ENCODE results near the gene AGBL5.
"Not testable (repeated sequence)": the region's sequence is repeated elsewhere in the genome, so short reads cannot be mapped to it uniquely, and the experiment has no call there.

Gene AGBL5

DNA sequence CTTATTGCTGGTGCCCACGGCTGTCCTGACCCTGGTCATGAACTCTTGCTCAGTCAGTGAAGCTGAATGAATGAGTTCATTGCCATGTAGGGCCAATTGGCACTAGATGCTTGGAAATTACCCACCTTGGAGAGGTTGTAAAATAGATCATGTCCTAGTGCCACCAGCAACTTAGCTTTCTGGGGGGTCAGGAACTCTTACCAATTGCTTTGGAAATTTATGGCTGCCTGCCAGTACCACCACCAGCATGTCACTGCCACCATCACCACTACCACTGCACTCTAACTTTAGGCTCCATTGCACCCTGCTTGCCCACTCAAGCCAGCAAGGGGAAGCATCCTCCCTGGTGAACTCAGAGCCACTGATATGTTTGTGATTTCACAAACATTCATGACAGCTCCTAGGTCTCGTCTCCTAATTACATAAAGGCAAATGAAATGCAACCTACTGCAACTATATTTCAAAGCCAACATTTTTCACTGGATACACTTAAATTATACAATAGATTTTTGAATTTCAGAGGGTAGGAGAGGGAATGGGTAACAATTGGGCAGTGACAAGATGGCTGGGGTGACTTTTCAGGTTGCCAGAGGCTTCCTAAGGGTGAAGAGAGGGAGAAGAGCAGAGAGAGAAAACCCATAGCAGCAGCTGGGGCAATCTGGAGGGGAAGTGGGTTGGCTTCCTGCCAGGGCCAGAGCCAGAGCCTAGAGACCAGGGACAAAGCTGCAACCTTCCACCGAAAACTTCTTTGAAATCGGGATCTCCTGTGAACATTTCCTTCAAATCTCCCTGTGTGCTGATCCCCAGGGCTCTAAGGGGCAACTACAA is 23.5 kb downstream of the AGBL5 start:
- in situ Hi-C loops (cut with MboI; ENCODE audit: low sequenced_read_pairs) = no loop called here

DNA sequence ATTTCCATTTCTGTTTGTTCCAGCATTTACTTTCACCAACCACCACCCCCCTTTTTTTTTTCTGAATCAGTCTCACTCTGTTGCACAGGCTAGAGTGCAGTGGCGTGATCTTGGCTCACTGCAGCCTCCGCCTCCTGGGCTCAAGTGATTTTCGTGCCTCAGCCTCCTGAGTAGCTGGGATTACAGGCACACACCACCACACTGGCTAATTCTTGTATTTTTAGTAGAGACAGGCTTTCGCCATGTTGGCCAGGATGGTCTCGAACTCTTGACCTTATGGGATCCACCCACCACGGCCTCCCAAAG is 24.1 kb downstream of the AGBL5 start:
- in situ Hi-C loops (cut with MboI; ENCODE audit: low sequenced_read_pairs) = not testable (repeated sequence)

DNA sequence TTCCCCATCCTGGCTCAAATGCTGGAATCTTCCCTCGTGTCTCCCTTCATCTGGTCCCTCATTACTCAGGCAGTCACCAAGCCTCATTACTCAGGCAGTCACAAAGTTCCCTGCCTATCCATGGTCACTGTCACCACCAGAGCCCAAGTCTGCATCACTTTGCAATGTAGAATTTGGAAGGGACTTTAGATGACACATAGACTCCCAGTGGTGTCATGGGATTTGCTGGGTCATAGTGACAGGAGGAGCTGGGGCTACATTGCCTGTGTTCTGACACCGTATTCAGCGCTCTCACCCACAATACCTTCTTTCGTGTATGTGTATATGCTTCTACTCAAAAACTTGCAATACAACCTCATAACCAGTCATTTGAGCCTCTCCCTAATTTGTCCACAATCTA is 24.9 kb downstream of the AGBL5 start:
- in situ Hi-C loops (cut with MboI; ENCODE audit: low sequenced_read_pairs) = no loop called here

DNA sequence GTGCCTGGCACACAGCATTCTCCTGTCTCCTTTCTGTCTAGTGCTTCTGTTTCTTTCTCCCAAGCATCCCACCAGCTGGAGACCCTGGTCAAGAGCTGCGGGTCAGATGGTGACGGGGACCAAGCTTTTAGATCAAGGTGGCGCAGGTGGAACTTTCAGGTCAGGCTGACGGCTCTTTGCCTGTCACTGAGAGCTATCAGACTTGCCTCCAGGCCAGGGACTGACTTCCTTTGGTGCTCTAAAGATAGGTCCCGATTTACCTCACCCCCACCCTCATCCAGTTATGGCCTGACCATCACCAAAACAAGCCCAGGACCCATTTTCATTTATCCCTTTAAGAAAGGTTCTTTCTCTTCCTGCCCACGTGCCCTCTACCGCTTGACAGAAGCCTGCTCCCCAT is 25.8 kb downstream of the AGBL5 start:
- in situ Hi-C loops (cut with MboI; ENCODE audit: low sequenced_read_pairs) = no loop called here

DNA sequence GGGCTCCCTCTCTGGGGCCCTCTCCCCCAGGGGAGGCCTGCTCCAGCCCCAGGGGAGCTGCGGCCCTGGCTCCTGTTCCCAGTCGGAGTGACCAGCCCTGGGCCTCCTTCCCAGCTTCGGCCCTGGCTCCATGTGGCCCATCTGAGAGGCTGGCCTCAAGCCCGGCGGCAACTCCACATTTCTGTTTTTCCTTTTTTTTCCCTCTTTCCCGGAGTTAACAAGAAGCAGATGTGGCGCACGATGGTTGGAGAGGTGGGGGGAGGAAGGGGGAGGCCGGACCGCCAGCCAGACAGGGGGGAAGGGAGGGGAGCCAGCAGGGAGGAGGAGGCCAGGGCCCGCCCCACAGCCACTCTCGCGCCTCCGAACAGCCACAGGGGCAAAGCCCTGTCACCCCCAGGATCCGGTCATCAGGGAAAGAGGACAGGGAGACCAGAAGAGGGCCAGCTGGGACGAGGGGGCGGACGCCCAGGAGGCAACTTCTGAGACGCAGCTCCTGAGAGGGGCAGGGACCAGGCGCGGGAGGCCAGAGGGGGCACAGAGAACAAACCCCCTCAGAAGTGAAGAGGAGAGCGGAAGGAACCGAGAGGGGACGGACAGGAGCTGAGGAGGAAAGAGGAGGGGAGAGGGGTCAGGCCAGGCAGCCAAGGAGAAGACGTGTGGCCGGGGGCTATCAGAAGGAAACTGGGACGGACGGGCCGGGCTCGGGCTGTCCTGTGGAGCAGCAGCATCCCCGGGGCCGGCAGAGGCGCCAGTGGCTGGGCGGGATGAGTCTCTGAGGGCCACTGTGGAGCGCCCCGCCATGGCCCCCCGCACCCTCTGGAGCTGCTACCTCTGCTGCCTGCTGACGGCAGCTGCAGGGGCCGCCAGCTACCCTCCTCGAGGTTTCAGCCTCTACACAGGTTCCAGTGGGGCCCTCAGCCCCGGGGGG is 27.1 kb downstream of the AGBL5 start, which contains the start of gene EMILIN1:
EMILIN1 (plus strand) TSS at position 349 of the 928 bp plus-strand sequence; CDS start at position 800, 451 bp downstream.
- in situ Hi-C loops (cut with MboI; ENCODE audit: low sequenced_read_pairs) = no loop called here

DNA sequence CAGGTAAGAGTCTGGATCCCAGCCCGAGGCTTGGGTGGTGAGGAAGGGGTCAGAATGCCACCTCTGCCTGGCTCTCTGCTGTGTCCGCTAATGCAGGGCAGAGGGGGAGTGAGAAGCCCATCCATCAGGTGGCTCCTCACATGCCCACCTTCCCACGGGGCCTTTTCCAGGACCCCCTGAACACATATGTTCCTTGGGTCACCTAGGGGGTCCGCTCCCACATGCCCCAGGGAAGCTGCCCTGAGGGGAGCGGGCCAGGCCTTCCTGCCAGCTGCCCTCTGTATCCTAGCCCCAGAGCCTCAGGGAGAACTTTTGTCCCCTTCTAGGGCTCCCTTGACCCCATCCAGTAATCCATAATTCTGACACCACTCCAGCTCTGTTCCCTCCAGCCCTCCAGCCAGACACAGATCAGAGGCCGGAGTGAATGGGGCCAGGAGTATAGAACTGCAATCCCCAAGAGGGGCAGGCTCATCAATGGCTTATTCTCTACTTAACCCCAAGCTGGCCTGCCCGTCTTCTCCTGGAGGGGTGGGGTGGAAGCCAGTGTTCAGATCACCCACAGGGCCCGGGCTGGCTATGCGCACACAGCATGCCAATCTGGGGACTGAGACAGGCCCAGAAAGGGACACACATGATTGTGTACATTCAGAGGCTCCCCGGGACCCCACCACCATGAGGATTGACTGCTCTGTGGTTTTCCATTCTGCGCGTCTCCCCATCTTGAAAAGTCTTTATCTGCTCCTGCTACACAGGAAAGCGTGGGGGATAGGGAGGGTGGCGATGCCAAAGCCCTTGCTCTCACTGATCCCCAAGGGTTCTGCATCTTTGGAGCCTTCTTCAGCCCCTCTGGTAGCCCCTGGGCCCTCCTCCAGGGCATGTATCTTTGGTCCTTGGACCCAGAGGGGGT is 28.0 kb downstream of the AGBL5 start:
- in situ Hi-C loops (cut with MboI; ENCODE audit: low sequenced_read_pairs) = no loop called here

DNA sequence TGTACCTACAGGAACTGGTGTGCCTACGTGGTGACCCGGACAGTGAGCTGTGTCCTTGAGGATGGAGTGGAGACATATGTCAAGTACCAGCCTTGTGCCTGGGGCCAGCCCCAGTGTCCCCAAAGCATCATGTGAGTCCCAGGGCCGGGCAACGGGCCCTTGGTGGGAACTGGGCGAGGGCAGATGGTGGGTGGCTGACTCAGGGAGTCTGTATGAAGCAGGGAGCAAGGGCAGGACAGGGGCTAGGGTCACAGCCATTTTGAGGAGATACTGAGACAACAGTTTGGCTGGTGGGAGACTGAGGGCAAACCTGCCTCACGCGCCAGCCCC is 28.6 kb downstream of the AGBL5 start:
- in situ Hi-C loops (cut with MboI; ENCODE audit: low sequenced_read_pairs) = no loop called here

DNA sequence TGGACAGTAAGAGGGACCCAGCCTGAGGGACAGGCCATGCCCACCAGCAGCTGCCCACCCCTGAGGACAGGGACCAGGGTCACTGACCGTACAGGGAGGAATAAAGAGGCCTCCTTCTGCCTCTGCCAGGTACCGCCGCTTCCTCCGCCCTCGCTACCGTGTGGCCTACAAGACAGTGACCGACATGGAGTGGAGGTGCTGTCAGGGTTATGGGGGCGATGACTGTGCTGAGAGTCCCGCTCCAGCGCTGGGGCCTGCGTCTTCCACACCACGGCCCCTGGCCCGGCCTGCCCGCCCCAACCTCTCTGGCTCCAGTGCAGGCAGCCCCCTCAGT is 29.1 kb downstream of the AGBL5 start:
- in situ Hi-C loops (cut with MboI; ENCODE audit: low sequenced_read_pairs) = no loop called here

DNA sequence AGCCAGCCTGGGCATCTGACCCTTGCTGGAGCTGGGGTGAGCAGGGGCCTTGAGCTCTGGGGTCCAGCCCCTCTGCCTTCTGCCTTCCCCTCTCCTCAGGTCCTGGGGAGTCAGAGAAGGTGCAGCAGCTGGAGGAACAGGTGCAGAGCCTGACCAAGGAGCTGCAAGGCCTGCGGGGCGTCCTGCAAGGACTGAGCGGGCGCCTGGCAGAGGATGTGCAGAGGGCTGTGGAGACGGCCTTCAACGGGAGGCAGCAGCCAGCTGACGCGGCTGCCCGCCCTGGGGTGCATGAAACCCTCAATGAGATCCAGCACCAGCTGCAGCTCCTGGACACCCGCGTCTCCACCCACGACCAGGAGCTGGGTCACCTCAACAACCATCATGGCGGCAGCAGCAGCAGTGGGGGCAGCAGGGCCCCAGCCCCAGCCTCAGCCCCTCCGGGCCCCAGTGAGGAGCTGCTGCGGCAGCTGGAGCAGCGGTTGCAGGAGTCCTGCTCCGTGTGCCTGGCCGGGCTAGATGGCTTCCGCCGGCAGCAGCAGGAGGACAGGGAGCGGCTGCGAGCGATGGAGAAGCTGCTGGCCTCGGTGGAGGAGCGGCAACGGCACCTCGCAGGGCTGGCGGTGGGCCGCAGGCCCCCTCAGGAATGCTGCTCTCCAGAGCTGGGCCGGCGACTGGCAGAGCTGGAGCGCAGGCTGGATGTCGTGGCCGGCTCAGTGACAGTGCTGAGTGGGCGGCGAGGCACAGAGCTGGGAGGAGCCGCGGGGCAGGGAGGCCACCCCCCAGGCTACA is 30.7 kb downstream of the AGBL5 start:
- in situ Hi-C loops (cut with MboI; ENCODE audit: low sequenced_read_pairs) = no loop called here

DNA sequence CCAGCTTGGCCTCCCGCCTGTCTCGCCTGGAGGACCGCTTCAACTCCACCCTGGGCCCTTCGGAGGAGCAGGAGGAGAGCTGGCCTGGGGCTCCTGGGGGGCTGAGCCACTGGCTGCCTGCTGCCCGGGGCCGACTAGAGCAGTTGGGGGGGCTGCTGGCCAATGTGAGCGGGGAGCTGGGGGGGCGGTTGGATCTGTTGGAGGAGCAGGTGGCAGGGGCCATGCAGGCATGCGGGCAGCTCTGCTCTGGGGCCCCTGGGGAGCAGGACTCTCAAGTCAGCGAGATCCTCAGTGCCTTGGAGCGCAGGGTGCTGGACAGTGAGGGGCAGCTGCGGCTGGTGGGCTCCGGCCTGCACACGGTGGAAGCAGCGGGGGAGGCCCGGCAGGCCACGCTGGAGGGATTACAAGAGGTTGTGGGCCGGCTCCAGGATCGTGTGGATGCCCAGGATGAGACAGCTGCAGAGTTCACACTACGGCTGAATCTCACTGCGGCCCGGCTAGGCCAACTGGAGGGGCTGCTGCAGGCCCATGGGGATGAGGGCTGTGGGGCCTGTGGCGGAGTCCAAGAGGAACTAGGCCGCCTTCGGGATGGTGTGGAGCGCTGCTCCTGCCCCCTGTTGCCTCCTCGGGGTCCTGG is 31.4 kb downstream of the AGBL5 start:
- in situ Hi-C loops (cut with MboI; ENCODE audit: low sequenced_read_pairs) = no loop called here

DNA sequence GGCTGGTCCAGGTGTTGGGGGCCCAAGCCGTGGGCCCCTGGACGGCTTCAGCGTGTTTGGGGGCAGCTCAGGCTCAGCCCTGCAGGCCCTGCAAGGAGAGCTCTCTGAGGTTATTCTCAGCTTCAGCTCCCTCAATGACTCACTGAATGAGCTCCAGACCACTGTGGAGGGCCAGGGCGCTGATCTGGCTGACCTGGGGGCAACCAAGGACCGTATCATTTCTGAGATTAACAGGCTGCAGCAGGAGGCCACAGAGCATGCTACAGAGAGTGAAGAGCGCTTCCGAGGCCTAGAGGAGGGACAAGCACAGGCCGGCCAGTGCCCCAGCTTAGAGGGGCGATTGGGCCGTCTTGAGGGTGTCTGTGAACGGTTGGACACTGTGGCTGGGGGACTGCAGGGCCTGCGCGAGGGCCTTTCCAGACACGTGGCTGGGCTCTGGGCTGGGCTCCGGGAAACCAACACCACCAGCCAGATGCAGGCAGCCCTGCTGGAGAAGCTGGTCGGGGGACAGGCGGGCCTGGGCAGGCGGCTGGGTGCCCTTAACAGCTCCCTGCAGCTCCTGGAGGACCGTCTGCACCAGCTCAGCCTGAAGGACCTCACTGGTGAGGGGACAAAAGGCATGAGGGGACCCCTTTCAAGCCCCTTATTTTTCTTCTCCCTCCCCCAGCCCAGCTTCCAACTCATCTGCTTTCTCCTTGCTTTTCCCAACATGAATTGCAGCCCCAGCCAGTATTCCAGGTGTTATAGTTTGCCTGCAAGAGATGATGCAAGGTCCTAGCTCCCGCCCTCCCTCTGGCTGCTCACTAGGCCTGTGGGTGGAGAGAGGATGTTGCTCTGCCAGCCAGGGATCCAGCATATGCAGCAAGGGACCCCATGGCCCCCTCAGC is 32.2 kb downstream of the AGBL5 start:
- in situ Hi-C loops (cut with MboI; ENCODE audit: low sequenced_read_pairs) = no loop called here

DNA sequence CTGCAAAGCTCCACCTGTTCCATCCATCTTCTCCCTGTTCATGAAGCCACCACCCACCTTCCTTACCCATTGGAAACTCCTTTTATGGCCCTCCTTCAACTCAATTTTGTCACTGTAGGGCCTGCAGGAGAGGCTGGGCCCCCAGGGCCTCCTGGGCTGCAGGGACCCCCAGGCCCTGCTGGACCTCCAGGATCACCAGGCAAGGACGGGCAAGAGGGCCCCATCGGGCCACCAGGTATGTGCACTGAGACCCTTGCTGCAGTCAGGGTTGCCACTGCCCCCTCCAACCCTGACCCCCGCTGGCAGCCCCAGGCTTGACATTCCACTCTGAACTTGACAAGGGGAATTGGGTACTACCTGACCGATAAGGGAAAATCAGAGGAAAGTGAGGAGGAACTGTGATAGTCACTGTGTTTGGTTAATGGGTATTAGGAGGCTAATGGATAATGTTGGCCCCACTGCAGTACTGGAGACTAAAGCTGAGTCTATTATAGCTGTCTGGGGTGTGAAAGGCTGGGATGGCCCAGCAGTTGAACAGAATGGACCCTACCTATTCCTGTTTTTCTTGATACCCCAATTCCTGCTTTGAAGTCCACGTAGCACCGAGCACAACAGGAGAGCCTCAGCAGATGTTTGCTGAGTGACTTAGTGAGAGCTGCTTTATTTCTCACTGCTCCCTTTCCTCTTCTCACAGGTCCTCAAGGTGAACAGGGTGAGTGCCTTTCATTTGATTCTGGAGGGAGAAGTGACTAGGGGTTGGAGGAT is 33.0 kb downstream of the AGBL5 start:
- in situ Hi-C loops (cut with MboI; ENCODE audit: low sequenced_read_pairs) = no loop called here

DNA sequence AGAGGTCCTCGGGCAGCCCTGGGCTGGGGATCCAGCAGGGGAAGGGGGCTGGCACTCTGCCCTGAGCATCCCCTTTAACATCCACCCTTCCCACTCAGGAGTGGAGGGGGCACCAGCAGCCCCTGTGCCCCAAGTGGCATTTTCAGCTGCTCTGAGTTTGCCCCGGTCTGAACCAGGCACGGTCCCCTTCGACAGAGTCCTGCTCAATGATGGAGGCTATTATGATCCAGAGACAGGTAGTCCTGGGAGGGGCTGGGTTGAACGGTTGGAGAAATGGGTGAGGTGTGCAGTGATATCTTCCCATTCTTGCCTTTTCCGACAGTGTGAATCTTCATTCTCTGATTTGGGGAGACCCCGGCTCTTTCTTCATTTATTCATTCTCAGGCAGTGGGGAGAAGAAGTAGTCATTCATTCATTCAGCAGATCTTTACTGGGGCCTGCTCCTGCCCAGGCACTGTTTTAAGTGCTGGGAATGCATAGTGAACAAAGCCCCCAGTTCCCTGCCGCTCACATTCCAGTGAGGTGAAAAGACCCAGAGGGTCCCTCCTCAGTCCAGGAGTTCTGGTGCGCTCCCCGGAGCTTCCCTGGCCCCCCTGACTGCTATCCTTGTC is 33.7 kb downstream of the AGBL5 start:
- in situ Hi-C loops (cut with MboI; ENCODE audit: low sequenced_read_pairs) = no loop called here

DNA sequence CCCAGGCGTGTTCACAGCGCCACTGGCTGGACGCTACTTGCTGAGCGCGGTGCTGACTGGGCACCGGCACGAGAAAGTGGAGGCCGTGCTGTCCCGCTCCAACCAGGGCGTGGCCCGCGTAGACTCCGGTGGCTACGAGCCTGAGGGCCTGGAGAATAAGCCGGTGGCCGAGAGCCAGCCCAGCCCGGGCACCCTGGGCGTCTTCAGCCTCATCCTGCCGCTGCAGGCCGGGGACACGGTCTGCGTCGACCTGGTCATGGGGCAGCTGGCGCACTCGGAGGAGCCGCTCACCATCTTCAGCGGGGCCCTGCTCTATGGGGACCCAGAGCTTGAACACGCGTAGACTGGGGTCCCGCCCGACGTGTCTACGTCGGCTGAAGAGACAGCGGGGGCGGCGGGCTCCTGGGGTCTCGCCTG is 34.2 kb downstream of the AGBL5 start:
- in situ Hi-C loops (cut with MboI; ENCODE audit: low sequenced_read_pairs) = no loop called here

DNA sequence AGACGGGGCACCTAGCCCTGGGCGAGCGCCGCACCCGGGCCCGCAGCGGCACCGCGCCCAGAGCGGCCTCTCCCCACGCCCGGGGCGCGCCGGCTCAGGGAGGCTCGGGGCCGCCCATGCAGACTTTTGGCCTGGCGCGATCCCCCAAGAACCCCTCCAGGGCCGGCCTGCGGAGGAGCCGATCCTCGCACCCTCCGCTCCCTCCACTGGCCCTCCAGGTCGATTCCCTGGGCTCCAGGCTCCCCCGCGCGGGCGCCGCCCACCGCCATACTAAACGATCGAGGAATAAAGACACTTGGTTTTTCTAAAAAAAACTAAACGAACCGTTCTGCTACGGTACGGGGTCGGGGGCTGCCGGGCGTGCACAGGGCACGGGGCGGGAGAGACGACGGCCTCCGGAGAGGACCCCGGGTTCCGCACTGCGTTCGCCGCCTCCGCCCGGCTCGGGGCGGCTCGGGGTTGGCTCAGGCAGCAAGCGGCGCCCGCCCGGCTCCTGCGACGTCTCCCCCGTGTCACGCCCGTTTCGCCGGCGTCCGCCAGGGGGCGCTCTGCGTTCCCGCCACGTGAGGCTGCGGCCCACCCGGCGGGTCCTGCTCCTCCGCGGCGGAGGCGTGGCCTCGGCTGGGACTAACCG is 34.7 kb downstream of the AGBL5 start:
- in situ Hi-C loops (cut with MboI; ENCODE audit: low sequenced_read_pairs) = no loop called here

DNA sequence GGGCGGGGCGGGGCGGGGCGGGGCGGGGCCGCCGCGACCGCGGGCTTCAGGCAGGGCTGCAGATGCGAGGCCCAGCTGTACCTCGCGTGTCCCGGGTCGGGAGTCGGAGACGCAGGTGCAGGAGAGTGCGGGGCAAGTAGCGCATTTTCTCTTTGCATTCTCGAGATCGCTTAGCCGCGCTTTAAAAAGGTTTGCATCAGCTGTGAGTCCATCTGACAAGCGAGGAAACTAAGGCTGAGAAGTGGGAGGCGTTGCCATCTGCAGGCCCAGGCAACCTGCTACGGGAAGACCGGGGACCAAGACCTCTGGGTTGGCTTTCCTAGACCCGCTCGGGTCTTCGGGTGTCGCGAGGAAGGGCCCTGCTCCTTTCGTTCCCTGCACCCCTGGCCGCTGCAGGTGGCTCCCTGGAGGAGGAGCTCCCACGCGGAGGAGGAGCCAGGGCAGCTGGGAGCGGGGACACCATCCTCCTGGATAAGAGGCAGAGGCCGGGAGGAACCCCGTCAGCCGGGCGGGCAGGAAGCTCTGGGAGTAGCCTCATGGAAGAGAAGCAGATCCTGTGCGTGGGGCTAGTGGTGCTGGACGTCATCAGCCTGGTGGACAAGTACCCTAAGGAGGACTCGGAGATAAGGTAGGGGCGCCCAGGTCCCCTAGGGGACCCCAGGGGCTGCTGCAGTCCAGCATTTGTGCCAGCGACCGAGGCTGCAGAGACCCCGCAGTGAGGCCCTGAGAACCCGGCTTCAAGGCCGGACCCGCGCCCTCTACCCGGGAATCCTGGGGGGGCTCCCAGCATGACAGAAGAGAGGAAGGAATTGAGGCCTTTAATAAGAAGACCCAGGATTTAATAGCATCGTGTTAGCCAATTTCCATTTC is 35.5 kb downstream of the AGBL5 start, which contains the start of gene KHK:
KHK (plus strand) TSS at position 49 of the 870 bp plus-strand sequence; CDS start at position 537, 488 bp downstream.
- in situ Hi-C loops (cut with MboI; ENCODE audit: low sequenced_read_pairs) = no loop called here

Measured in HL-60/S4 treated with phorbol 12-myristate 13-acetate at 8.2 ng/mL for 4 days and 3 days (cell line).